Measurements from ENCODE around the gene TRIM3. TPM values are rescaled to one million over a fixed set of nuclear protein-coding genes. Genes with fewer than 3 reads are reported as not detected.

The TRIM3 gene
- total RNA-seq, 1 experiment from 2014 or later, result 14.4 TPM

DNA sequence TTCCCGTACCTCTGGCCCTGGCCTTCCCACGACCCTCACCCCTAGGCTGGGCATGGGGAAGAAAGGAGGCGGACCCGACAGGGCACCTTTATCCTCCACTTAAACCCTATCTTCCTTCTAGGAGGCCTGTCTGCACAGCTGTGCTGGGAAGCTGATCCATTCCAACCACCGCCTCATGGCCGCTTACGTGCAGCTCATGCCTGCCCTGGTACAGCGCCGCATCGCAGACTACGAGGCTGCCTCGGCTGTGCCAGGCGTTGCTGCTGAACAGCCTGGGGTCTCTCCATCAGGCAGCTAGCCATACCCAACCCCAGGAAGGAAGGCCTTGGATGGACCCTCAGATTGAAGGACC, 8.2 kb upstream of the TRIM3 start:
- no peak overlapping the region for H3K23ac ChIP-seq (ENCODE audit: insufficient read length, low read depth, low read length)
- no peak for DNase-seq
- peak overlapping the region; percentile 80 for H3K4me2 ChIP-seq (ENCODE audit: insufficient read depth, insufficient read length, low read length)
- Mint-ChIP-seq H3K4me1 (peaks cover 11 to 13% of the 10 kb centered on the region in 2 experiments), H3K36me3 (ENCODE audit: insufficient read depth in 1 of 3, low read depth in 3 of 3) (peaks cover 41 to 50% (median 46%) of the 10 kb centered on the region in 3 experiments), H3K9me3 (no peaks in the 10 kb centered on the region), H3K27me3 (ENCODE audit: low read depth) (no peaks in the 10 kb centered on the region; the same call in 1 of the 2 replicates), H3K4me3 (peak overlapping the region; percentile 98 to 99), H3K27ac (peak overlapping the region; percentile 96 to 100 (median 98); a peak in 6 of 7 replicates)
- H2AFZ ChIP-seq (ENCODE audit: low read length), result no peak overlapping the region
- no peak overlapping the region for H2BK20ac ChIP-seq (ENCODE audit: low read depth, low read length, poor library complexity, severe bottlenecking)
- H2BK120ac ChIP-seq (ENCODE audit: low read depth, low read length, poor library complexity, severe bottlenecking), result no peak overlapping the region
- H3K4ac ChIP-seq (ENCODE audit: low read depth, low read length), result peak overlapping the region; percentile 13; the same call in 1 of the 2 replicates
- no peaks in the 10 kb centered on the region for H3K27me3 ChIP-seq (ENCODE audit: insufficient read depth, low read length)
- H3K18ac ChIP-seq (ENCODE audit: insufficient read length, low read depth, low read length), result peak overlapping the region; percentile 78
- no peak overlapping the region for H2BK12ac ChIP-seq (ENCODE audit: insufficient read length, low read depth, low read length)
- H2AK5ac ChIP-seq (ENCODE audit: insufficient read length, low read length), result peak overlapping the region; percentile 15
- peak overlapping the region; percentile 60 for H3K56ac ChIP-seq (ENCODE audit: insufficient read length, low read depth, low read length)
- H3K9me3 ChIP-seq (ENCODE audit: control insufficient read depth, low read depth, low read length), result no peaks in the 10 kb centered on the region
- H4K91ac ChIP-seq (ENCODE audit: insufficient read length, low read depth, low read length), result peak overlapping the region; percentile 23
- H4K5ac ChIP-seq (ENCODE audit: insufficient read length, low read depth, low read length), result peak overlapping the region; percentile 25
- TF ChIP-seq, protein P1, sequence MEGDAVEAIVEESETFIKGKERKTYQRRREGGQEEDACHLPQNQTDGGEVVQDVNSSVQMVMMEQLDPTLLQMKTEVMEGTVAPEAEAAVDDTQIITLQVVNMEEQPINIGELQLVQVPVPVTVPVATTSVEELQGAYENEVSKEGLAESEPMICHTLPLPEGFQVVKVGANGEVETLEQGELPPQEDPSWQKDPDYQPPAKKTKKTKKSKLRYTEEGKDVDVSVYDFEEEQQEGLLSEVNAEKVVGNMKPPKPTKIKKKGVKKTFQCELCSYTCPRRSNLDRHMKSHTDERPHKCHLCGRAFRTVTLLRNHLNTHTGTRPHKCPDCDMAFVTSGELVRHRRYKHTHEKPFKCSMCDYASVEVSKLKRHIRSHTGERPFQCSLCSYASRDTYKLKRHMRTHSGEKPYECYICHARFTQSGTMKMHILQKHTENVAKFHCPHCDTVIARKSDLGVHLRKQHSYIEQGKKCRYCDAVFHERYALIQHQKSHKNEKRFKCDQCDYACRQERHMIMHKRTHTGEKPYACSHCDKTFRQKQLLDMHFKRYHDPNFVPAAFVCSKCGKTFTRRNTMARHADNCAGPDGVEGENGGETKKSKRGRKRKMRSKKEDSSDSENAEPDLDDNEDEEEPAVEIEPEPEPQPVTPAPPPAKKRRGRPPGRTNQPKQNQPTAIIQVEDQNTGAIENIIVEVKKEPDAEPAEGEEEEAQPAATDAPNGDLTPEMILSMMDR (conservative IDR thresholded peaks at IDR 0.05), result no peak
- H3T11ph ChIP-seq (ENCODE audit: low read length), result no peak overlapping the region
- H3K9ac ChIP-seq (ENCODE audit: extremely low read depth, insufficient read length, low read length), result peak overlapping the region; percentile 96
- no CpG with 5 or more reads among the region's 13 CpGs for whole genome bisulfite sequencing (ENCODE audit: extremely low coverage, insufficient read length, low lambda C conversion rate)
- H3K79me2 ChIP-seq (ENCODE audit: insufficient read depth, low read length), result peaks cover 18% of the 10 kb centered on the region; the same call in 1 of the 2 replicates
- peaks cover 13% of the 10 kb centered on the region for H3K23me2 ChIP-seq (ENCODE audit: insufficient read length, low read depth, low read length, poor library complexity, severe bottlenecking)
- no peaks in the 10 kb centered on the region for H4K20me1 ChIP-seq (ENCODE audit: control insufficient read depth, insufficient read depth, insufficient read length)
- H3K79me1 ChIP-seq (ENCODE audit: insufficient read depth, low read depth, low read length, poor library complexity, severe bottlenecking), result peaks cover 16% of the 10 kb centered on the region
- H2BK15ac ChIP-seq (ENCODE audit: low read depth, low read length), result no peak overlapping the region
- no peak overlapping the region for H4K8ac ChIP-seq (replicated peaks; ENCODE audit: insufficient read length, low read depth, low read length)
- H3K27ac ChIP-seq (ENCODE audit: insufficient read length, low read depth, low read length), result peak overlapping the region; percentile 29
- H2BK5ac ChIP-seq (ENCODE audit: insufficient read length, low read length), result peak overlapping the region; percentile 13
- peak overlapping the region; percentile 50 for H3K14ac ChIP-seq (ENCODE audit: insufficient read depth, low read length)
- no peaks in the 10 kb centered on the region; the same call in 1 of the 2 replicates for H3K4me1 ChIP-seq (ENCODE audit: insufficient read depth, low read length)

Data from H9 (cell line).